H1 (cell line): Measurements from ENCODE around the gene PSMC3IP. TPM values are rescaled to one million over a fixed set of nuclear protein-coding genes. Genes with fewer than 3 reads are reported as not detected.

ENCODE experiments used
- CTCF ChIA-PET: fragments of 300-600 bp; sonication (Branson Sonifier 250); formaldehyde crosslinking; loops from one replicate; lab custom pipeline; 2021; ENCODE audit not compliant: partially characterized antibody; lab: Charles Lee
- POLR2A ChIA-PET: fragments of 300-600 bp; sonication (Branson Sonifier 250); formaldehyde crosslinking; loops from one replicate; lab custom pipeline; 2021; ENCODE audit warnings: inconsistent platforms; ENCODE audit not compliant: partially characterized antibody; lab: Charles Lee
- DNase-seq, 2 experiments: peaks; one replicate each; pipeline versions ENCODE4 v3.0.0 to v3.0.0-alpha.2; 2010 to 2022; ENCODE audit warnings: low spot score in 2 of 2, low read depth in 1 of 2, mixed read lengths in 1 of 2
- FAIRE-seq: peaks from 2 replicates; lab custom pipeline; 2011; peaks lifted over from hg19 to GRCh38; lab: Jason Lieb, UNC
- H2AFZ ChIP-seq: 2 replicates; pipeline ENCODE4 v1.8.1; 2012; ENCODE audit warnings: low read length, inconsistent platforms
- H2AK5ac ChIP-seq: 2 replicates; pipeline ENCODE4 v1.6.1; 2013; ENCODE audit warnings: low read depth, low read length
- H2BK120ac ChIP-seq: replicated peaks from 2 replicates; pipeline ENCODE3; 2013; ENCODE audit warnings: low read depth, low read length, inconsistent platforms
- H2BK12ac ChIP-seq: 2 replicates; pipeline ENCODE4 v1.6.1; 2013; ENCODE audit warnings: low read depth, low read length
- H2BK15ac ChIP-seq: 2 replicates; pipeline ENCODE4 v1.6.1; 2013; ENCODE audit warnings: low read length
- H2BK20ac ChIP-seq: 2 replicates; pipeline ENCODE4 v1.6.1; 2013; ENCODE audit warnings: low read length
- H2BK5ac ChIP-seq: 2 replicates; pipeline ENCODE4 v1.6.1; 2013; ENCODE audit warnings: low read depth, low read length
- H3K14ac ChIP-seq: 2 replicates; pipeline ENCODE4 v1.6.1; 2013; ENCODE audit warnings: inconsistent platforms; ENCODE audit not compliant: insufficient read length
- H3K18ac ChIP-seq: 2 replicates; pipeline ENCODE4 v1.6.1; 2013; ENCODE audit warnings: low read length; ENCODE audit errors: extremely low read depth
- H3K23ac ChIP-seq: 2 replicates; pipeline ENCODE4 v1.6.1; 2013; ENCODE audit warnings: inconsistent platforms; ENCODE audit not compliant: insufficient read length
- H3K23me2 ChIP-seq: 2 replicates; pipeline ENCODE4 v1.6.1; 2013; ENCODE audit warnings: low read depth, low read length
- H3K27ac ChIP-seq: 2 replicates; pipeline ENCODE4 v1.6.1; 2011; ENCODE audit warnings: low read depth, low read length, inconsistent platforms
- H3K27me3 ChIP-seq, 4 experiments: replicated peaks in 1 of 4; 1 replicate in 1 of 4; 2 replicates in 3 of 4; pipeline versions ENCODE4 v1.6.1 to v1.8.1; 2011 to 2013; ENCODE audit warnings: low read length in 3 of 4, mild to moderate bottlenecking in 3 of 4, inconsistent platforms in 2 of 4, mixed read lengths in 2 of 4, moderate library complexity in 1 of 4; ENCODE audit not compliant: control insufficient read depth in 3 of 4, insufficient read depth in 3 of 4; ENCODE audit errors: extremely low read depth in 1 of 4
- H3K36me3 ChIP-seq, 4 experiments: 2 replicates each; pipeline versions ENCODE4 v1.6.1 to v1.8.1; 2011 to 2013; ENCODE audit warnings: mild to moderate bottlenecking in 4 of 4, low read length in 3 of 4, moderate library complexity in 2 of 4, control low read depth in 1 of 4, inconsistent platforms in 1 of 4; ENCODE audit not compliant: insufficient read depth in 4 of 4, control insufficient read depth in 2 of 4
- H3K4ac ChIP-seq: replicated peaks from 2 replicates; pipeline ENCODE3; 2013; ENCODE audit warnings: low read length, low read depth, mixed read lengths, inconsistent platforms; ENCODE audit not compliant: insufficient read length
- H3K4me1 ChIP-seq, 4 experiments: replicated peaks in 1 of 4; 1 replicate in 1 of 4; 2 replicates in 3 of 4; pipeline versions ENCODE4 v1.6.1 to v1.8.1; 2011 to 2013; ENCODE audit warnings: low read length in 3 of 4, inconsistent platforms in 2 of 4, mixed read lengths in 1 of 4; ENCODE audit not compliant: insufficient read depth in 4 of 4, control insufficient read depth in 3 of 4
- H3K4me2 ChIP-seq, 2 experiments: 2 replicates each; pipeline versions ENCODE4 v1.6.1 to v1.8.1; 2011 to 2013; ENCODE audit warnings: low read depth in 2 of 2, low read length in 2 of 2, control low read depth in 1 of 2, inconsistent platforms in 1 of 2, mild to moderate bottlenecking in 1 of 2; ENCODE audit not compliant: insufficient read depth in 1 of 2
- H3K4me3 ChIP-seq, 4 experiments: fragments of 200-600, 300-600 bp in 1 of 4; sonication (generic), shearing (Covaris generic), sonication (Bioruptor Twin) in 1 of 4; 2 replicates each; pipeline versions ENCODE4 v1.5.1 to v1.8.1; 2011 to 2016; ENCODE audit warnings: low read length in 4 of 4, low read depth in 3 of 4, control low read depth in 2 of 4, inconsistent platforms in 2 of 4, mild to moderate bottlenecking in 2 of 4, mixed read lengths in 1 of 4, moderate library complexity in 1 of 4; ENCODE audit not compliant: insufficient read depth in 2 of 4; ENCODE audit errors: extremely low read depth in 1 of 4
- H3K56ac ChIP-seq: replicated peaks from 2 replicates; pipeline ENCODE3; 2013; ENCODE audit warnings: low read depth, mild to moderate bottlenecking, mixed read lengths, low read length, inconsistent platforms; ENCODE audit not compliant: insufficient read length
- H3K79me1 ChIP-seq: 2 replicates; pipeline ENCODE4 v1.6.1; 2013; ENCODE audit warnings: low read depth, low read length, control low read depth
- H3K79me2 ChIP-seq, 2 experiments: 2 replicates each; pipeline versions ENCODE4 v1.6.1 to v1.8.1; 2012 to 2013; ENCODE audit warnings: low read length in 2 of 2, mild to moderate bottlenecking in 2 of 2, inconsistent platforms in 1 of 2; ENCODE audit not compliant: insufficient read depth in 2 of 2, control insufficient read depth in 1 of 2
- H3K9ac ChIP-seq, 4 experiments: replicated peaks in 1 of 4; 1 replicate in 1 of 4; 2 replicates in 3 of 4; pipeline versions ENCODE4 v1.6.1 to v1.8.1; 2011 to 2013; ENCODE audit warnings: low read depth in 3 of 4, low read length in 3 of 4, control low read depth in 2 of 4, mild to moderate bottlenecking in 2 of 4, moderate library complexity in 2 of 4, inconsistent platforms in 1 of 4; ENCODE audit errors: extremely low read depth in 1 of 4
- H3K9me3 ChIP-seq, 2 experiments: 2 replicates each; pipeline versions ENCODE4 v1.6.1 to v1.8.1; 2012 to 2013; ENCODE audit warnings: mild to moderate bottlenecking in 2 of 2, moderate library complexity in 2 of 2, control low read depth in 1 of 2, inconsistent platforms in 1 of 2, low read depth in 1 of 2, low read length in 1 of 2, mixed read lengths in 1 of 2; ENCODE audit not compliant: insufficient read depth in 2 of 2
- H4K20me1 ChIP-seq, 2 experiments: replicated peaks in 1 of 2; 2 replicates each; pipeline versions ENCODE3 to v1.8.1; 2011 to 2013; ENCODE audit warnings: inconsistent platforms in 2 of 2, low read length in 2 of 2, mild to moderate bottlenecking in 1 of 2; ENCODE audit not compliant: insufficient read depth in 2 of 2, control insufficient read depth in 1 of 2
- H4K5ac ChIP-seq: 2 replicates; pipeline ENCODE4 v1.6.1; 2013; ENCODE audit warnings: low read length, low read depth, mixed read lengths, inconsistent platforms; ENCODE audit not compliant: insufficient read length
- H4K8ac ChIP-seq: 2 replicates; pipeline ENCODE4 v1.8.0; 2013; ENCODE audit warnings: mild to moderate bottlenecking, moderate library complexity, low read length, inconsistent platforms; ENCODE audit not compliant: insufficient read depth; ENCODE audit errors: extremely low read depth
- H4K91ac ChIP-seq: replicated peaks from 2 replicates; pipeline ENCODE3; 2013; ENCODE audit warnings: low read length, mixed read lengths, inconsistent platforms; ENCODE audit not compliant: insufficient read length
- FOSL1 ChIP-seq: IDR thresholded peaks from 2 replicates; pipeline ENCODE4 v1.6.1; 2011; ENCODE audit warnings: mild to moderate bottlenecking, low read depth, low read length, moderate library complexity; ENCODE audit not compliant: insufficient read depth
- JUND ChIP-seq: IDR thresholded peaks from 2 replicates; pipeline ENCODE4 v1.6.1; 2011; ENCODE audit warnings: mild to moderate bottlenecking, improper control_type of control experiment, low read length
- KDM4A ChIP-seq: IDR thresholded peaks from one replicate; pipeline ENCODE4 v1.7.1; 2012; ENCODE audit warnings: low read depth, mild to moderate bottlenecking, moderate library complexity, low read length, inconsistent platforms; ENCODE audit not compliant: severe bottlenecking
- MAFK ChIP-seq: IDR thresholded peaks from 2 replicates; pipeline ENCODE4 v1.6.1; 2012; ENCODE audit warnings: low read depth, mild to moderate bottlenecking, improper control_type of control experiment, low read length
- SIX5 ChIP-seq: IDR thresholded peaks from 2 replicates; pipeline ENCODE4 v1.6.1; 2011; ENCODE audit warnings: mild to moderate bottlenecking, low read depth, low read length
- SP2 ChIP-seq: IDR thresholded peaks from 2 replicates; pipeline ENCODE4 v1.6.1; 2012; ENCODE audit warnings: mild to moderate bottlenecking, low read length, inconsistent platforms
- TCF12 ChIP-seq: IDR thresholded peaks from 2 replicates; pipeline ENCODE4 v1.6.1; 2011; ENCODE audit warnings: low read depth, mild to moderate bottlenecking, low read length
- ZNF274 ChIP-seq: IDR thresholded peaks from 2 replicates; pipeline ENCODE4 v1.7.0; 2012; ENCODE audit warnings: low read length, borderline replicate concordance; ENCODE audit errors: extremely low read depth
- WGBS, 2 experiments: shearing (Covaris generic) in 1 of 2; methylation state at CpG; one replicate each; pipeline versions ENCODE4 v1.1.6 to v1.1.7; 2013 to 2015; ENCODE audit warnings: low lambda C conversion rate in 2 of 2, mixed read lengths in 2 of 2, inconsistent platforms in 1 of 2, low coverage in 1 of 2, missing lambda C conversion rate in 1 of 2; ENCODE audit not compliant: insufficient replicate concordance in 2 of 2, insufficient coverage in 1 of 2, insufficient read length in 1 of 2; ENCODE audit errors: extremely low coverage in 1 of 2, missing lambda C conversion rate in 1 of 2; 5-methylcytosine and 5-hydroxymethylcytosine counted together
- polyA plus RNA-seq, 7 experiments: library from polyadenylated mRNA; depleted of rRNA in 3 of 7; stranded (reverse) in 5 of 7; unstranded in 2 of 7; fragments of >200 nt in 5 of 7; fragments of 200-250 nt in 2 of 7; gene quantifications; 1 replicate in 5 of 7; 2 replicates in 1 of 7; 4 replicates in 1 of 7; pipeline versions ENCODE4 v1.2.1 to v1.2.3, GENCODE V29; 2011 to 2013; ENCODE audit warnings: missing spikeins in 2 of 7, mixed read lengths in 2 of 7
- total RNA-seq: library from RNA; stranded (reverse); fragmentation: NEBNext Ultra II Directional; extraction: Animal tissue kit (Norgen Biotek cat#: 25700); gene quantifications from 2 replicates; pipeline ENCODE4 v1.2.1, GENCODE V29; 2021
- TF ChIP-seq, protein P1 (sequence below), 3 experiments: IDR thresholded peaks; 1 replicate in 2 of 3; 2 replicates in 1 of 3; pipeline versions ENCODE4 v1.5.1 to v1.6.1; 2011; ENCODE audit warnings: low read length in 3 of 3, mild to moderate bottlenecking in 3 of 3, inconsistent platforms in 2 of 3, low read depth in 1 of 3, moderate library complexity in 1 of 3; ENCODE audit not compliant: insufficient read depth in 1 of 3; ENCODE audit errors: control extremely low read depth in 1 of 3

Gene PSMC3IP
- total and polyA plus RNA-seq, 2 of the 8 experiments (the other 6 are each of a cell fraction or from before 2014, with no cell fraction given): 11.5 to 21.9 TPM

DNA sequence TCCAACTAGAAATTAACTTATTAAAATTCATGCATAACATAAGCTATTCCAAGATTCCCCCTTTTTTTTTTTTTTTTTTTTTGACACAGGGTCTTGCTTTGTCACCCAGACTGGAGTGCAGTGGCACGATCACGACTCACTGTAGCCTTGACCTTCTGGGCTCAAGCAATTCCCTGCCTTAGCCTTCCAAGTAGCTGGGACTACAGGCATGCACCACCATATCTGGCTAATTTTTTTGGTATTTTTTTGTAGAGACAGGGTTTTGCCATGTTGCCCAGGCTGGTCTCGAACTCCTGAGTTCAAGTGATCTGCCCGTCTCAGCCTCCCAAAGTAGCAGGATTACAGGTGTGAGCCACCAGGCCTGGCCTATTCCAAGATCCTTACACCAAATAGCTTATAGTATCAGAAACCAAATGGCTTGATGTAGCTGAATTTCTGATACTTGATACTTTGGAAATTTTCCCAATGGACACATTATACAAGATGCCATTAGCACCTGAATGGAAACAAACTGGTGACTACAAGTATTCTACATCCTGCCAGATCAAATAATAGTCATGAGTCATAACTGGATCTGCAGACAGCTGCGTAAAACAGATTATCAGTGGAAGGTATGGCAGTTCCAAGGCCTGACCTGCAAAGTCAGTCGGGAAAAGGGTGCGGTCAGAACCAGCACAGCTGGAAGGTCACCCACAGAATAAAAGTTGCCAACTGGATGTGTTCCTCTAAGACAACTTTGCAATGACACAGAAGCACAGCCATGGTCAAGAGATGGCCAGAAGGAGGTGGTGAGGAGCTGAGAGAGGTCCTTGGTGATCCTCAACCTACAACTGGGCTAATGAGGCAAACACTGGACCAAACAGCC, 46.4 kb upstream of the PSMC3IP start:
- Histone ChIP-seq H3K23me2 (no peaks in the 10 kb centered on the region), H3K23ac (no peak overlapping the region), H3K27ac (no peak overlapping the region), H3K79me1 (no peaks in the 10 kb centered on the region), H3K27me3 (no peaks in the 10 kb centered on the region), H3K18ac (no peak overlapping the region), H3K9me3 (no peaks in the 10 kb centered on the region), H2BK12ac (no peak overlapping the region), H4K5ac (no peak overlapping the region), H4K20me1 (no peaks in the 10 kb centered on the region), H3K56ac (no peak overlapping the region), H2AK5ac (no peak overlapping the region), H2BK120ac (no peak overlapping the region), H2BK15ac (no peak overlapping the region), H3K14ac (no peak overlapping the region), H4K8ac (no peak overlapping the region), H2BK5ac (no peak overlapping the region), H3K79me2 (no peaks in the 10 kb centered on the region), H3K4me2 (no peak overlapping the region), H3K36me3 (no peaks in the 10 kb centered on the region), H4K91ac (no peak overlapping the region), H3K4me3 (no peak overlapping the region), H3K4me1 (peaks cover 0 to under 1% (median 0%) of the 10 kb centered on the region in 4 experiments; a peak in 1 of 7 replicates), H3K9ac (no peak overlapping the region), H2BK20ac (0 out of 2 replicates have a peak overlapping the region, but pooled peaks have one; percentile 32), H3K4ac (no peak overlapping the region), H2AFZ (no peak overlapping the region)
- FAIRE-seq (no peak), DNase-seq (no peak)
- 92% methylated on average over 6 of the region's 7 CpGs; no CpG with 5 or more reads in 1 of the 2 experiments for WGBS, 2 experiments
- ChIA-PET POLR2A (interaction anchor here (1.3 kb wide), 1 partner anchor 22 kb away, joined by 4 read pairs; no protein-coding TSS in a partner anchor), CTCF (interaction anchor here (0.6 to 1.5 kb wide), 9 partner anchors 10 to 162 kb away, joined by 3 to 4 read pairs (median 3); no protein-coding TSS in a partner anchor)
- TF ChIP-seq JUND: no peak
- no peak for TF ChIP-seq TCF12
- no peak for TF ChIP-seq SP2
- no peak for TF ChIP-seq ZNF274
- no peak for TF ChIP-seq KDM4A
- TF ChIP-seq FOSL1: no peak
- no peak for TF ChIP-seq MAFK
- TF ChIP-seq, protein P1, sequence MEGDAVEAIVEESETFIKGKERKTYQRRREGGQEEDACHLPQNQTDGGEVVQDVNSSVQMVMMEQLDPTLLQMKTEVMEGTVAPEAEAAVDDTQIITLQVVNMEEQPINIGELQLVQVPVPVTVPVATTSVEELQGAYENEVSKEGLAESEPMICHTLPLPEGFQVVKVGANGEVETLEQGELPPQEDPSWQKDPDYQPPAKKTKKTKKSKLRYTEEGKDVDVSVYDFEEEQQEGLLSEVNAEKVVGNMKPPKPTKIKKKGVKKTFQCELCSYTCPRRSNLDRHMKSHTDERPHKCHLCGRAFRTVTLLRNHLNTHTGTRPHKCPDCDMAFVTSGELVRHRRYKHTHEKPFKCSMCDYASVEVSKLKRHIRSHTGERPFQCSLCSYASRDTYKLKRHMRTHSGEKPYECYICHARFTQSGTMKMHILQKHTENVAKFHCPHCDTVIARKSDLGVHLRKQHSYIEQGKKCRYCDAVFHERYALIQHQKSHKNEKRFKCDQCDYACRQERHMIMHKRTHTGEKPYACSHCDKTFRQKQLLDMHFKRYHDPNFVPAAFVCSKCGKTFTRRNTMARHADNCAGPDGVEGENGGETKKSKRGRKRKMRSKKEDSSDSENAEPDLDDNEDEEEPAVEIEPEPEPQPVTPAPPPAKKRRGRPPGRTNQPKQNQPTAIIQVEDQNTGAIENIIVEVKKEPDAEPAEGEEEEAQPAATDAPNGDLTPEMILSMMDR (IDR thresholded peaks at IDR 0.05; ENCODE audit: control extremely low read depth in 1 of 3, insufficient read depth in 1 of 3, low read depth in 1 of 3, low read length in 3 of 3): peak in 1 of 3 experiments; percentile 29; a peak in 2 of 4 replicates
- no peak for TF ChIP-seq SIX5
